ENCODE data around the gene CMTM5.

GRCh38 chr14:23345987-23346692 lies 30.7 kb upstream of the CMTM5 start:
- TF ChIP-seq POLR2A (IDR thresholded peaks at IDR 0.05; ENCODE audit: low read depth, low read length) = no peak
- TF ChIP-seq, protein P1, sequence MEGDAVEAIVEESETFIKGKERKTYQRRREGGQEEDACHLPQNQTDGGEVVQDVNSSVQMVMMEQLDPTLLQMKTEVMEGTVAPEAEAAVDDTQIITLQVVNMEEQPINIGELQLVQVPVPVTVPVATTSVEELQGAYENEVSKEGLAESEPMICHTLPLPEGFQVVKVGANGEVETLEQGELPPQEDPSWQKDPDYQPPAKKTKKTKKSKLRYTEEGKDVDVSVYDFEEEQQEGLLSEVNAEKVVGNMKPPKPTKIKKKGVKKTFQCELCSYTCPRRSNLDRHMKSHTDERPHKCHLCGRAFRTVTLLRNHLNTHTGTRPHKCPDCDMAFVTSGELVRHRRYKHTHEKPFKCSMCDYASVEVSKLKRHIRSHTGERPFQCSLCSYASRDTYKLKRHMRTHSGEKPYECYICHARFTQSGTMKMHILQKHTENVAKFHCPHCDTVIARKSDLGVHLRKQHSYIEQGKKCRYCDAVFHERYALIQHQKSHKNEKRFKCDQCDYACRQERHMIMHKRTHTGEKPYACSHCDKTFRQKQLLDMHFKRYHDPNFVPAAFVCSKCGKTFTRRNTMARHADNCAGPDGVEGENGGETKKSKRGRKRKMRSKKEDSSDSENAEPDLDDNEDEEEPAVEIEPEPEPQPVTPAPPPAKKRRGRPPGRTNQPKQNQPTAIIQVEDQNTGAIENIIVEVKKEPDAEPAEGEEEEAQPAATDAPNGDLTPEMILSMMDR (IDR thresholded peaks at IDR 0.05; ENCODE audit: extremely low read depth in 1 of 2, insufficient read depth in 1 of 2, low read depth in 1 of 2, low read length in 2 of 2) = no peak
- no peak for TF ChIP-seq EZH2 (IDR thresholded peaks at IDR 0.05; ENCODE audit: borderline replicate concordance, low read depth, low read length, severe bottlenecking)
- TF ChIP-seq, protein P2, sequence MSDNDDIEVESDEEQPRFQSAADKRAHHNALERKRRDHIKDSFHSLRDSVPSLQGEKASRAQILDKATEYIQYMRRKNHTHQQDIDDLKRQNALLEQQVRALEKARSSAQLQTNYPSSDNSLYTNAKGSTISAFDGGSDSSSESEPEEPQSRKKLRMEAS (IDR thresholded peaks at IDR 0.05; ENCODE audit: insufficient read depth, insufficient read length) = no peak
- TF ChIP-seq POLR2AphosphoS5 (IDR thresholded peaks at IDR 0.05; ENCODE audit: insufficient read depth, low read depth, low read length) = no peak
- no peak for TF ChIP-seq GATA2 (IDR thresholded peaks at IDR 0.05; ENCODE audit: insufficient read depth, insufficient read length, low read depth, low read length)
- no peak for TF ChIP-seq MYC (IDR thresholded peaks at IDR 0.05; ENCODE audit: low read depth, low read length)
- TF ChIP-seq JUN (IDR thresholded peaks at IDR 0.05; ENCODE audit: borderline replicate concordance, insufficient read depth, insufficient read length, low read depth) = no peak
